ENCODE data around the gene IGFBPL1. TPM values are rescaled to one million over a fixed set of nuclear protein-coding genes. Genes with fewer than 3 reads are reported as not detected.

IGFBPL1 gene
- total and polyA plus RNA-seq, 10 donors: not detected

- TF ChIP-seq POLR2A (IDR thresholded peaks at IDR 0.05): no peak
- no peak for TF ChIP-seq CTCF (IDR thresholded peaks at IDR 0.05 in 8 of 11, conservative IDR thresholded peaks at IDR 0.05 in 3 of 11)
- TF ChIP-seq POLR2AphosphoS5 (IDR thresholded peaks at IDR 0.05): no peak
- H3K4me1 ChIP-seq: peaks cover 4 to 14% (median 10%) of the 10 kb centered on the region in 6 donors
- no peak overlapping the region for H3K27ac ChIP-seq
- no peaks in the 10 kb centered on the region for H3K36me3 ChIP-seq
- intact Hi-C loops (cut with DNase I; ENCODE audit: low total_unique reads): no loop called here
- 36 to 86% (median 47%) methylated on average over 1 of the region's 1 CpG for WGBS, 5 donors
- H3K4me3 ChIP-seq: no peak overlapping the region
- DNase-seq: no peak
- no peaks in the 10 kb centered on the region for H3K27me3 ChIP-seq (replicated peaks in 1 of 7)
- H3K9me3 ChIP-seq: peaks cover 0 to 16% (median 3%) of the 10 kb centered on the region in 8 donors
These were observed 37.2 kb downstream of the IGFBPL1 start for GRCh38 chr9:38387066-38387465.

GRCh38 chr9:38386319-38386895, 37.8 kb downstream of the IGFBPL1 start:
- Histone ChIP-seq H3K9me3 (peaks cover 0 to 16% (median 3%) of the 10 kb centered on the region in 8 donors), H3K27me3 (replicated peaks in 1 of 7) (no peaks in the 10 kb centered on the region), H3K27ac (no peak overlapping the region), H3K36me3 (no peaks in the 10 kb centered on the region), H3K4me1 (peaks cover 0 to 8% (median 4%) of the 10 kb centered on the region in 6 donors), H3K4me3 (no peak overlapping the region)
- WGBS, 5 donors: 87 to 96% (median 91%) methylated on average over 4 of the region's 4 CpGs
- DNase-seq: no peak
- TF ChIP-seq POLR2AphosphoS5 (IDR thresholded peaks at IDR 0.05): no peak
- no peak for TF ChIP-seq POLR2A (IDR thresholded peaks at IDR 0.05)
- no peak for TF ChIP-seq CTCF (IDR thresholded peaks at IDR 0.05 in 8 of 11, conservative IDR thresholded peaks at IDR 0.05 in 3 of 11)
- intact Hi-C loops (cut with DNase I; ENCODE audit: low total_unique reads): no loop called here

GRCh38 chr9:38385896-38386295, 38.4 kb downstream of the IGFBPL1 start:
- TF ChIP-seq CTCF (IDR thresholded peaks at IDR 0.05 in 8 of 11, conservative IDR thresholded peaks at IDR 0.05 in 3 of 11): no peak
- no peak for TF ChIP-seq POLR2A (IDR thresholded peaks at IDR 0.05)
- TF ChIP-seq POLR2AphosphoS5 (IDR thresholded peaks at IDR 0.05): no peak
- intact Hi-C loops (cut with DNase I; ENCODE audit: low total_unique reads): no loop called here
- Histone ChIP-seq H3K4me3 (no peak overlapping the region), H3K4me1 (peaks cover 0 to 7% (median 3%) of the 10 kb centered on the region in 6 donors), H3K9me3 (peaks cover 0 to 16% (median 3%) of the 10 kb centered on the region in 8 donors), H3K27me3 (replicated peaks in 1 of 7) (no peaks in the 10 kb centered on the region), H3K27ac (peak overlapping the region in 1 of 8 donors; percentile 20), H3K36me3 (no peaks in the 10 kb centered on the region)
- DNase-seq: no peak
- WGBS, 5 donors: 85 to 95% (median 91%) methylated on average over 3 of the region's 3 CpGs

- Histone ChIP-seq H3K4me3 (no peak overlapping the region), H3K36me3 (no peaks in the 10 kb centered on the region), H3K27me3 (replicated peaks in 1 of 7) (no peaks in the 10 kb centered on the region), H3K27ac (peak overlapping the region in 1 of 8 donors; percentile 20), H3K4me1 (peaks cover 0 to 7% (median 3%) of the 10 kb centered on the region in 6 donors), H3K9me3 (peaks cover 0 to 16% (median 3%) of the 10 kb centered on the region in 8 donors)
- intact Hi-C loops (cut with DNase I; ENCODE audit: low total_unique reads): no loop called here
- 60 to 81% (median 74%) methylated on average over 3 of the region's 3 CpGs for WGBS, 5 donors
- TF ChIP-seq POLR2AphosphoS5 (IDR thresholded peaks at IDR 0.05) (no peak), CTCF (IDR thresholded peaks at IDR 0.05 in 8 of 11, conservative IDR thresholded peaks at IDR 0.05 in 3 of 11) (no peak), POLR2A (IDR thresholded peaks at IDR 0.05) (no peak)
- DNase-seq: no peak
These were observed 39.0 kb downstream of the IGFBPL1 start for GRCh38 chr9:38384990-38385848.

Data from spleen (tissue), 11 donors.